Spleen (tissue), 11 donors: Measurements from ENCODE around the gene RYR3. TPM values are rescaled to one million over a fixed set of nuclear protein-coding genes. Genes with fewer than 3 reads are reported as not detected.

Experiments used
- DNase-seq: peaks from one replicate; pipeline ENCODE4 v3.0.0-alpha.2; 2020
- H3K27ac ChIP-seq, 8 donors: fragments of 200-600 bp; sonication (generic) in 7 of 8; 1 replicate in 4 of 8; 2 replicates in 4 of 8; pipeline versions ENCODE4 v1.5.0 to v1.8.0; 2016 to 2021; ENCODE audit warnings: inconsistent platforms in 4 of 8, mild to moderate bottlenecking in 4 of 8, moderate library complexity in 1 of 8
- H3K27me3 ChIP-seq, 7 donors: fragments of 200-600 bp; sonication (generic) in 6 of 7; replicated peaks in 1 of 7; 1 replicate in 4 of 7; 2 replicates in 3 of 7; pipeline versions ENCODE4 v1.5.0 to v1.8.0; 2016 to 2021; ENCODE audit warnings: inconsistent platforms in 3 of 7, mild to moderate bottlenecking in 1 of 7
- H3K36me3 ChIP-seq, 6 donors: fragments of 200-600 bp; sonication (generic) in 5 of 6; 1 replicate in 4 of 6; 2 replicates in 2 of 6; pipeline versions ENCODE4 v1.5.0 to v1.8.0; 2016 to 2021; ENCODE audit warnings: inconsistent platforms in 2 of 6
- H3K4me1 ChIP-seq, 6 donors: fragments of 200-600 bp; sonication (generic) in 5 of 6; 1 replicate in 3 of 6; 2 replicates in 3 of 6; pipeline versions ENCODE4 v1.5.0 to v1.8.0; 2016 to 2021; ENCODE audit warnings: inconsistent platforms in 3 of 6
- H3K4me3 ChIP-seq, 8 donors: fragments of 200-600 bp; sonication (generic) in 7 of 8; 1 replicate in 4 of 8; 2 replicates in 4 of 8; pipeline versions ENCODE4 v1.5.0 to v1.8.0; 2016 to 2021; ENCODE audit warnings: inconsistent platforms in 4 of 8, mild to moderate bottlenecking in 4 of 8, moderate library complexity in 2 of 8
- H3K9me3 ChIP-seq, 8 donors: fragments of 200-600 bp; sonication (generic) in 7 of 8; 1 replicate in 4 of 8; 2 replicates in 4 of 8; pipeline versions ENCODE4 v1.5.0 to v1.8.0; 2016 to 2021; ENCODE audit warnings: inconsistent platforms in 4 of 8
- CTCF ChIP-seq, 11 experiments: fragments of 200-600 bp in 7 of 11; fragments of 450-650 bp in 4 of 11; sonication (generic) in 4 of 11; IDR thresholded peaks in 8 of 11; conservative IDR thresholded peaks in 3 of 11; 1 replicate in 7 of 11; 2 replicates in 4 of 11; pipeline versions ENCODE4 v1.4.0 to v1.8.0; 2016 to 2021; ENCODE audit warnings: antibody characterized with exemption in 11 of 11, inconsistent platforms in 4 of 11, mild to moderate bottlenecking in 1 of 11
- POLR2A ChIP-seq, 3 donors: fragments of 450-650 bp; IDR thresholded peaks; one replicate each; pipeline ENCODE4 v1.5.1; 2017; ENCODE audit warnings: antibody characterized with exemption in 3 of 3, mild to moderate bottlenecking in 1 of 3
- POLR2AphosphoS5 ChIP-seq, 3 donors: sonication (generic); formaldehyde crosslinking; IDR thresholded peaks; one replicate each; pipeline ENCODE4 v1.5.1; 2017; ENCODE audit warnings: antibody characterized with exemption in 3 of 3
- WGBS, 5 donors: extraction: QIAGEN DNeasy Blood & Tissue Kit in 3 of 5; methylation state at CpG; one replicate each; pipeline versions ENCODE4 v1.1.5 to v1.1.7; 2013 to 2018; 5-methylcytosine and 5-hydroxymethylcytosine counted together
- intact Hi-C: fragments of 100-400 bp; cut with DNase I; formaldehyde crosslinking; loops from one replicate; pipeline ENCODE4 v1.15.0; 2023; ENCODE audit warnings: low total_unique reads
- polyA plus RNA-seq, 3 donors: library from polyadenylated mRNA; stranded (reverse); fragments of 200-250 nt; gene quantifications; one replicate each; pipeline ENCODE4 v1.2.1, GENCODE V29; 2013
- total RNA-seq, 7 donors: library from RNA; depleted of rRNA in 3 of 7; stranded (reverse); fragments of >200 nt in 3 of 7; fragmentation: NEBNext Ultra II Directional in 4 of 7; extraction: Animal tissue kit (Norgen Biotek cat#: 25700) in 4 of 7; gene quantifications; one replicate each; pipeline versions ENCODE4 v1.1.0 to v1.2.1, GENCODE V29; 2016 to 2021
- donor health status: healthy with polysubstance abuse.
- donor health status: DM: no; HTN: no; CAD: no; lungs with moderate emphysema.
- donor health status: DM: no; HTN: no; CAD: no.
- donor health status: Bipolar disorder and iron deficiency.
- donor health status: healthy.
- donor health status: DM: no; HTN: no; CAD: no.
- donor health status: DM: yes; HTN: yes; CAD: no.

Gene RYR3
- total and polyA plus RNA-seq, 10 donors = 0.11 to 5.9 (median 1.3) TPM

GRCh38 chr15:33278816-33279612, 31.8 kb upstream of the RYR3 start:
- DNase-seq = no peak
- no peaks in the 10 kb centered on the region for H3K4me1 ChIP-seq
- no peak overlapping the region for H3K27ac ChIP-seq
- TF ChIP-seq POLR2A (IDR thresholded peaks at IDR 0.05) = no peak
- no peak for TF ChIP-seq POLR2AphosphoS5 (IDR thresholded peaks at IDR 0.05)
- no peak for TF ChIP-seq CTCF (IDR thresholded peaks at IDR 0.05 in 8 of 11, conservative IDR thresholded peaks at IDR 0.05 in 3 of 11)
- peaks cover 0 to 12% (median 8%) of the 10 kb centered on the region in 8 donors for H3K9me3 ChIP-seq
- H3K36me3 ChIP-seq = no peaks in the 10 kb centered on the region
- intact Hi-C loops = no loop called here
- peaks cover 0 to 6% (median 0%) of the 10 kb centered on the region in 7 donors for H3K27me3 ChIP-seq
- no peak overlapping the region for H3K4me3 ChIP-seq
- 68 to 80% (median 74%) methylated on average over 4 of the region's 4 CpGs for whole genome bisulfite sequencing, 5 donors

GRCh38 chr15:33279613-33280205, 31.1 kb upstream of the RYR3 start:
- intact Hi-C loops = no loop called here
- TF ChIP-seq POLR2A (IDR thresholded peaks at IDR 0.05) (no peak), CTCF (IDR thresholded peaks at IDR 0.05 in 8 of 11, conservative IDR thresholded peaks at IDR 0.05 in 3 of 11) (no peak), POLR2AphosphoS5 (IDR thresholded peaks at IDR 0.05) (no peak)
- peaks cover 0 to 5% (median under 1%) of the 10 kb centered on the region in 8 donors for H3K9me3 ChIP-seq
- no peaks in the 10 kb centered on the region for H3K36me3 ChIP-seq
- no peaks in the 10 kb centered on the region for H3K4me1 ChIP-seq
- H3K27me3 ChIP-seq = peaks cover 0 to 6% (median 0%) of the 10 kb centered on the region in 7 donors
- H3K4me3 ChIP-seq = no peak overlapping the region
- no peak overlapping the region for H3K27ac ChIP-seq
- DNase-seq = no peak
- 81 to 93% (median 89%) methylated on average over 6 of the region's 6 CpGs for WGBS, 5 donors

- intact Hi-C loops = no loop called here
- no peak overlapping the region for H3K4me3 ChIP-seq
- H3K27me3 ChIP-seq = peaks cover 0 to 6% (median 0%) of the 10 kb centered on the region in 7 donors
- H3K27ac ChIP-seq = no peak overlapping the region
- 74 to 80% (median 78%) methylated on average over 6 of the region's 6 CpGs for WGBS, 5 donors
- H3K4me1 ChIP-seq = no peaks in the 10 kb centered on the region
- no peak for DNase-seq
- H3K36me3 ChIP-seq = no peaks in the 10 kb centered on the region
- TF ChIP-seq POLR2A (IDR thresholded peaks at IDR 0.05) (no peak), CTCF (IDR thresholded peaks at IDR 0.05 in 8 of 11, conservative IDR thresholded peaks at IDR 0.05 in 3 of 11) (no peak), POLR2AphosphoS5 (IDR thresholded peaks at IDR 0.05) (no peak)
- H3K9me3 ChIP-seq = no peaks in the 10 kb centered on the region
Observed at GRCh38 chr15:33282226-33283020, 28.3 kb upstream of the RYR3 start.
